HCT116 (cell line): Measurements from ENCODE around the gene SALL4. TPM values are rescaled to one million over a fixed set of nuclear protein-coding genes. Genes with fewer than 3 reads are reported as not detected.
"Not testable (repeated sequence)": the region's sequence is repeated elsewhere in the genome, so short reads cannot be mapped to it uniquely, and the experiment has no call there.

ENCODE experiments used
- ATAC-seq: fragments of 200-7000 bp; cut with Tn5 transposase; 2 replicates; pipeline ENCODE4 v1.9.1; 2020; ENCODE audit warnings: mild to moderate bottlenecking, moderate library complexity
- BruUV-seq: library from RNA; stranded (reverse); fragments of 400-500 nt; replicated peaks from 2 replicates; lab custom pipeline; 2021; lab: Mats Ljungman, UMichigan
- CTCF ChIA-PET: fragments of 300-600 bp; sonication (Branson Sonifier 250); formaldehyde crosslinking; loops from one replicate; lab custom pipeline; 2021; ENCODE audit warnings: antibody characterized with exemption; lab: Charles Lee
- POLR2A ChIA-PET: fragments of 300-600, 350-600 bp; sonication (Branson Sonifier 250); formaldehyde crosslinking; loops from one replicate; lab custom pipeline; 2021; ENCODE audit warnings: antibody characterized with exemption; lab: Charles Lee
- RAD21 ChIA-PET, 2 experiments: fragments of 300-600 bp; sonication (Branson Sonifier 250); formaldehyde crosslinking; loops; one replicate each; lab custom pipeline; 2023; ENCODE audit warnings: low total read pairs in 2 of 2; ENCODE audit not compliant: uncharacterized antibody in 2 of 2, unreplicated experiment in 2 of 2, low non-redundant PET in 1 of 2; lab: Charles Lee
- DNase-seq: peaks from one replicate; pipeline ENCODE4 v3.0.0-alpha.2; 2010; ENCODE audit warnings: low read depth, low spot score
- H2AFZ ChIP-seq: fragments of 200-600 bp; shearing (Covaris generic), sonication (generic); 2 replicates; pipeline ENCODE4 v1.6.1; 2017; ENCODE audit warnings: low read depth, mixed run types, mixed read lengths, antibody characterized with exemption, low read length; ENCODE audit not compliant: poor library complexity, severe bottlenecking
- H3K27ac ChIP-seq: 2 replicates; pipeline ENCODE4 v1.5.1; 2012; ENCODE audit warnings: low read depth, low read length
- H3K27me3 ChIP-seq: fragments of 200-600 bp; sonication (generic); 2 replicates; pipeline ENCODE4 v1.6.1; 2016; ENCODE audit warnings: mixed run types, low read length, mixed read lengths; ENCODE audit not compliant: insufficient read depth
- H3K36me3 ChIP-seq, 2 experiments: fragments of 200-500 bp in 1 of 2; fragments of 200-600 bp in 1 of 2; sonication (Bioruptor generic) in 1 of 2; sonication (generic) in 1 of 2; 2 replicates each; pipeline versions ENCODE4 v1.5.1 to v1.6.1; 2014 to 2016; ENCODE audit warnings: low read length in 2 of 2, inconsistent platforms in 1 of 2, mixed read lengths in 1 of 2, mixed run types in 1 of 2; ENCODE audit not compliant: insufficient read depth in 2 of 2, control insufficient read depth in 1 of 2
- H3K4me1 ChIP-seq, 2 experiments: fragments of 200-600 bp in 1 of 2; sonication (generic) in 1 of 2; 2 replicates each; pipeline versions ENCODE4 v1.5.1 to v1.6.1; 2012 to 2017; ENCODE audit warnings: low read length in 2 of 2, inconsistent platforms in 1 of 2, mild to moderate bottlenecking in 1 of 2, mixed read lengths in 1 of 2, mixed run types in 1 of 2, moderate library complexity in 1 of 2; ENCODE audit not compliant: insufficient read depth in 2 of 2, control insufficient read depth in 1 of 2
- H3K4me2 ChIP-seq: fragments of 200-600 bp; sonication (generic); 2 replicates; pipeline ENCODE4 v1.6.1; 2017; ENCODE audit warnings: mixed run types, low read length, mixed read lengths
- H3K4me3 ChIP-seq, 2 experiments: fragments of 200-600 bp in 1 of 2; sonication (generic) in 1 of 2; replicated peaks in 1 of 2; 2 replicates each; pipeline ENCODE4 v1.5.1; 2011 to 2016; ENCODE audit warnings: low read length in 2 of 2, control low read depth in 1 of 2, low read depth in 1 of 2, mild to moderate bottlenecking in 1 of 2, mixed read lengths in 1 of 2, mixed run types in 1 of 2
- H3K79me2 ChIP-seq: fragments of 200-600 bp; sonication (generic); 2 replicates; pipeline ENCODE4 v1.6.1; 2017; ENCODE audit warnings: mild to moderate bottlenecking, mixed run types, low read length, moderate library complexity, mixed read lengths; ENCODE audit not compliant: insufficient read depth
- H3K9ac ChIP-seq: fragments of 200-600 bp; sonication (generic); 2 replicates; pipeline ENCODE4 v1.6.1; 2016; ENCODE audit warnings: low read length, mixed read lengths
- H3K9me2 ChIP-seq: fragments of 200-600 bp; sonication (generic), shearing (Covaris generic); 2 replicates; pipeline ENCODE4 v1.6.1; 2017; ENCODE audit warnings: mixed run types, mild to moderate bottlenecking, moderate library complexity; ENCODE audit not compliant: insufficient read depth
- H3K9me3 ChIP-seq, 2 experiments: fragments of 200-500 bp in 1 of 2; fragments of 200-600 bp in 1 of 2; sonication (Bioruptor generic) in 1 of 2; sonication (generic) in 1 of 2; 2 replicates each; pipeline ENCODE4 v1.6.1; 2014 to 2017; ENCODE audit warnings: low read length in 2 of 2, mixed read lengths in 2 of 2, inconsistent platforms in 1 of 2, low read depth in 1 of 2, mild to moderate bottlenecking in 1 of 2, mixed run types in 1 of 2, moderate library complexity in 1 of 2; ENCODE audit not compliant: control insufficient read depth in 1 of 2, insufficient read depth in 1 of 2
- H4K20me1 ChIP-seq: fragments of 200-600 bp; sonication (generic), shearing (Covaris generic); 2 replicates; pipeline ENCODE4 v1.6.1; 2017; ENCODE audit warnings: mixed run types, mild to moderate bottlenecking, moderate library complexity; ENCODE audit not compliant: insufficient read depth
- EZH2 ChIP-seq: fragments of 200-600 bp; sonication (generic); IDR thresholded peaks from 2 replicates; pipeline ENCODE4 v1.6.1; 2017; ENCODE audit warnings: antibody characterized with exemption, mixed run types
- EZH2phosphoT487 ChIP-seq: fragments of 200-600 bp; IDR thresholded peaks from 2 replicates; pipeline ENCODE4 v1.6.1; 2018; ENCODE audit warnings: antibody characterized with exemption, borderline replicate concordance
- POLR2AphosphoS5 ChIP-seq: IDR thresholded peaks from 2 replicates; pipeline ENCODE4 v1.6.1; 2011; ENCODE audit warnings: mild to moderate bottlenecking, low read depth, low read length, moderate library complexity
- RAD21 ChIP-seq: IDR thresholded peaks from 2 replicates; pipeline ENCODE4 v1.6.1; 2012; ENCODE audit warnings: low read depth, mild to moderate bottlenecking
- ZNF274 ChIP-seq: fragments of 200-500 bp; sonication (Bioruptor generic); IDR thresholded peaks from 2 replicates; pipeline ENCODE4 v1.6.1; 2014; ENCODE audit warnings: mild to moderate bottlenecking, low read depth, low read length, inconsistent platforms
- intact Hi-C: fragments of 100-400 bp; cut with micrococcal nuclease; formaldehyde crosslinking; loops from 2 replicates; pipeline ENCODE4 v1.10.0; 2022
- total RNA-seq: library from RNA; stranded (reverse); gene quantifications from one replicate; pipeline ENCODE4 v1.2.1, GENCODE V29; 2021; ENCODE audit not compliant: unreplicated experiment

SALL4 gene
- total RNA-seq, 1 experiment from 2014 or later = 1.9 TPM

DNA sequence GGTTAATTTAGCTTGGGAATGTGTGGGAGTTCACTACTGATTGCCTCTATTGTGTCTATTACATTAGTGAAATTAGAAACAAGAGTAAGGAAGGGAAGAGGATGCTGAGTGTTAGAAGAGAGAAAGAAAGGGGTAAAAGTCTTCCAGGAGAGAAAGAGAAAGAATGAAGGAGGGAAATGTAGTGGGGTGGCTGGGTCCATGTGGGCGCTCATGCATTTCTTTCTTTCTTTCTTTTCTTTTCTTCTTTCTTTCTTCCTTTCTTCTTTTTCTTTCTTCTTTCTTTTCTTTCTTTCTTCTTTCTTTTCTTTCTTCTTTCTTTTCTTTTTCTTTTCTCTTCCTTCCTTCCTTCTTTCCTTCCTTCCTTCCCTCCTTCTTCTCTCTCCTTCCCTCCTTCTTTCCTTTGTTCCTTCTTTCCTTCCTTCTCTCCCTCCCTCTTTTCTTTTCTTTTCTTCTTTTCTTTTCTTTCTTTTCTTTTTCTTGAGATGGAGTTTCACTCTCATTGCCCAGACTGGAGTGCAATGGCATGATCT lies 16.2 kb upstream of the SALL4 start:
- Histone ChIP-seq H3K9ac (no peak overlapping the region), H3K4me1 (no peaks in the 10 kb centered on the region), H3K79me2 (no peaks in the 10 kb centered on the region), H3K9me3 (no peaks in the 10 kb centered on the region), H3K27ac (no peak overlapping the region), H2AFZ (no peak overlapping the region), H3K9me2 (no peaks in the 10 kb centered on the region), H3K4me2 (no peak overlapping the region), H3K36me3 (no peaks in the 10 kb centered on the region), H3K27me3 (no peaks in the 10 kb centered on the region), H3K4me3 (no peak overlapping the region), H4K20me1 (no peaks in the 10 kb centered on the region)
- ChIA-PET RAD21 (no interaction called here), POLR2A (no interaction called here), CTCF (no interaction called here)
- DNase-seq = no peak
- ATAC-seq = no peak
- TF ChIP-seq POLR2AphosphoS5 = no peak
- TF ChIP-seq EZH2 = no peak
- TF ChIP-seq EZH2phosphoT487 = no peak
- no peak for TF ChIP-seq RAD21
- no peak for TF ChIP-seq ZNF274
- no TSS peak for BruUV-seq
- intact Hi-C loops = no loop called here

DNA sequence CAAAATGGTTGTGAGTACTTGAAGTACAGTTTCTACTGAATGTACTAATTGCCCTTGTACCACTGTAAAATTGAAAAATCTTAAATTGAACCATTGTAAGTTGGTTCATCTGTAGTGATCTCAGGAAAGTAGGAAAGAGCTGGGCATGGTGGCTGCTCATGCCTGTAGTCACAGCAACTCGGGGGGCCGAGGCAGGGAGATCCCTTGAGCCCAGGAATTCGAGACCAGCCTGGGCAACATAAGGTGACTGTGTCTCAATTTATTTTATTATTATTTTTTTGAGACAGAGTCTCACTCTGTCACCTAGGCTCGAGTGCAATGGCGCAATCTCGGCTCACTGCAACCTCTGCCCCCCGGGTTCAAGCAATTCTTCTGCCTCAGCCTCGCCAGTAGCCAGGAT lies 14.5 kb upstream of the SALL4 start:
- ATAC-seq, intact Hi-C loops: not testable (repeated sequence)

More for the DNA sequence above, 14.5 kb upstream of the SALL4 start:
- BruUV-seq, RAD21 ChIA-PET, H3K4me1 ChIP-seq, H3K27ac ChIP-seq, POLR2A ChIA-PET, H2AFZ ChIP-seq, H3K4me2 ChIP-seq, H3K4me3 ChIP-seq, H3K27me3 ChIP-seq, H4K20me1 ChIP-seq, H3K36me3 ChIP-seq, H3K9me2 ChIP-seq, H3K9me3 ChIP-seq, DNase-seq, CTCF ChIA-PET, H3K9ac ChIP-seq, H3K79me2 ChIP-seq: not testable (repeated sequence)
